Stimulated activated CD4-positive, alpha-beta T cell treated with anti-CD3 and anti-CD28 coated beads, Interleukin-12 subunit alpha, Interleukin-12 subunit beta, amount 100 ng/mL, for 48 hours (primary cell): ENCODE results near the gene NDFIP2.

Experiments
- DNase-seq, 3 donors: peaks; one replicate each; pipeline ENCODE4 v3.0.0-alpha.2; 2020; ENCODE audit warnings: low read depth in 2 of 3, low spot score in 1 of 3

Gene NDFIP2

DNA sequence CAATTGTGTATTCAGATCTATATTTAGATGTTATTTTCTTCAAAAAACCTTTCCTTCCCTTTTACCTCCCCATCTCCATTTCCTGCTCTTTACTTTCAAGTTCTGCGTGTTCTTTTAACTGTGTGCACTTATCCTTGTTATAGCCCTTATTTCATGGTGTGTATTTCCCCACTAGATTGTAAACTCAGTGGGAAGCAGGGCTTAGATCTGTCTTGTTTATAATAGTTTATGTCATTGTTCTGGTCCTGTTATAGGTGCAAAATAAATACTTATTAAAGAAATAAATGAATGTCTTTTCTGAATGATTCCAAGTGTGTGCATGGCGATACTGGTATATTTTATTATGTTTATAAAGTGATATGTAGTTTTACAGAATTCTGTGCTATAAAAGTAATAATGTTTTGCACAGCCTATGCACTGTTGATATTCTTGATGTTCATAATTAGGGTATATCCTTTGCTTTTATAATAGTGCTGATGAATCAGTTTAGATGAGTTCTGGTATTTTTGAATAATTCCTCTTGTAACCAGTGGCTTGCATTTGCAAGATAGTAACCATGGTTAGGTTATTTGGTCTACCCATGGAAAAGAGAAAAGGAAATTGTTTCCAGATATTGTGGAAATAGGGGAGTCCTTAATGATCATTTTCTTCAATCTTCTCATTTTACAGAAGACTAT is 12.1 kb downstream of the NDFIP2 start:
- no peak for DNase-seq

DNA sequence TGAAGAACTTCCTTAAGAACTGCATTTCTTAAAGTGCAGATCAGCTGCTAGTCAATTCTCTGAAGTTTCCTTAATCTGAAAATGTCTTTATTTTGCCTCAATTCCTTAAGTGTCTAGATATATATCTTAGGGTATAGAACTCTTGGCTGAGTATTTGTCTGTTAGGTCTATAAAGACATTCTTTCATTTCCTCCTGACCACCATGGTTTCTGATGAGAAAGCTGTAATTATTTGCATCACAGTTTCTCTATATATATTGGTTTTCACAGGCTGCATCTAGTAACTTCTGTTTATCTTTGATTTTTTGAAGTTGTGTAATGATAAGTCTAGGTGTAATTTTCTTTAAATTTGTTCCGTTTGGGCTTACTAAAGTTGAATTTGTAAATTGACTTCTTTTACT is 15.2 kb downstream of the NDFIP2 start:
- DNase-seq: no peak

DNA sequence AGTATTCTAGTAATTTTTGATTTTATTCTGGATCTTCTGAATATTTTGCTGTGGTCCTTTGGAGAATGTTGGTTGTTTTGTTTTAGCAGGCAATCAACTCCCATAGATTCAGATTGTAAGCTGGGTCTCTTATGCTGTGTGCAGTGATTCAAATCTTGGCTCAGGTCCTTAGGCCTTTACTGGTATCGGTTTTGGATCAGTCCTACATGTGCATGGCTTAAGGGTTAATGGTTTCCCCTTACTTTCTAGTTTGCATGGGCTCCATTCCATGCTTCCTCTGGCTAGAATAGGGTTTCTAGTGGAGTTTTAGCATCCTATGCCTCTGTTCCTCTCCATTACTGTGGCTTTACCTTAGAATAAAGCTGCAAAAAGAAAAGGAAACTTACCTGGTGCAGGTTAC is 16.1 kb downstream of the NDFIP2 start:
- DNase-seq: no peak

DNA sequence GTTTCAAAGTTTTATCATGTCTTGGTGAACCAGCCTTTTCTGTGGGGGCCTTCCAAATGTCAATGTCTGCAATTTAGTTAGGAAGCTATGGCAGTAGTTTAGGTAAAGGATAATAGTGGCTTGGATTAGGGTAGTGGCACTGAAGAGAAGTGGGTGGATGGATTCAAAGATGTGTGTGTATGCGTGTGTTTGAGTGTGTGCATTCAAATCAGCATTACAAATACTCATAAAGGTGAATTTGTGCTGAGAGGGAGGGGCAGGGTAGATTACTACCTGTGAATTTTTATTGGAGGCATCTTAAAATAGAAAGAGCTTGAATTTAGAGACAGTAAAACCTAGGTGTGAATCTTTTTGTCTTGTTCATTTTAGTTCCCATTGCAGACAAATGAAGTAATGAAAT is 16.9 kb downstream of the NDFIP2 start:
- no peak for DNase-seq

DNA sequence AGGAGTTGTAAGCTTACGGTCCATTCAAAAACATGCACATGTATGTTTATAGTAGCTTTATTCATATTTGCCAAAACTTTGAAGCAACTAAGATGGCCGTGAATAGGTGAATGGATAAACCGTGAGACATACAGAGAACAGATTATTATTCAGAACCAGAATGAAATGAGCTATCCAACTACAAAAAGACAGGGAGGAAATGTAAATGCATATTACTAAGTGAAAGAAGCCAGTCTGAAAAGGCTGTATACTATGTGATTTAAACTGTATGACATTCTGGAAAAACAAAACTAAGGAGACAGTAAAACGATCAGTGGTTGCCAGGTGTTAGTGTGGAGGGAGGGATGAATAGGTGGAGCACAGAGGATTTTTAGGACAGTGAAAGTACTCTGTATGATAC is 19.9 kb downstream of the NDFIP2 start:
- DNase-seq: no peak

DNA sequence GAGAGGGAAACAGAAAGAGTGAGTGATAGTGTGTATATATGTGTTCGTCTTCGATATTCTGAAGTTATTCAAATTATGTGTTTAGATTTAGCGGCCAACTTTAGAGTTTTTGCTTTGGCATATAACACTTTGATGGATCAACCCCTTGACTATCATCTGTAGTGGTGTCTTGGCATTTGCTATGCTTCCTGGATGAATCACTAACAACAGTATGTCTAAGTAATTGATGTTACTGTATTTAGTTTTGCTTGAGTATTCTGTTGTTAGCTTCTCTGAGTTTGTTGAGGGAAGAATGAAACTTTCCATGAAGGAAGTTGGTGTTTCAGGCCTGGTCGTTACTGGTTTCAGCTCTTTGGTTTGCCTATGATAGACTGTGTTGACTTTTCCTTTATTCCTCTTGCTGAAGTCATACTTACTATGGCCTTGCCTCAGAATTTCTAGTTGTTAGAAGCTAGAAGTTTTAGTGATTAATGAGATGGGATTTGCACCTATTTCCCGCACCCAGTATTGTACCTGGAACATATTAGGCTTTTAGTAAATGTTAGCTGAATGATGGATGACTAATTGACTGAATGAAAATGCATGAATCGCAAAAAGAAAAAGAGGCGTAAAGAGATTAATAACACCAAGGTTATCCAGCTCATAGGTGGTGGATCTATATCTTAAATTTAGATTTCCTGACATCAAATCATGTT is 20.7 kb downstream of the NDFIP2 start:
- no peak for DNase-seq

DNA sequence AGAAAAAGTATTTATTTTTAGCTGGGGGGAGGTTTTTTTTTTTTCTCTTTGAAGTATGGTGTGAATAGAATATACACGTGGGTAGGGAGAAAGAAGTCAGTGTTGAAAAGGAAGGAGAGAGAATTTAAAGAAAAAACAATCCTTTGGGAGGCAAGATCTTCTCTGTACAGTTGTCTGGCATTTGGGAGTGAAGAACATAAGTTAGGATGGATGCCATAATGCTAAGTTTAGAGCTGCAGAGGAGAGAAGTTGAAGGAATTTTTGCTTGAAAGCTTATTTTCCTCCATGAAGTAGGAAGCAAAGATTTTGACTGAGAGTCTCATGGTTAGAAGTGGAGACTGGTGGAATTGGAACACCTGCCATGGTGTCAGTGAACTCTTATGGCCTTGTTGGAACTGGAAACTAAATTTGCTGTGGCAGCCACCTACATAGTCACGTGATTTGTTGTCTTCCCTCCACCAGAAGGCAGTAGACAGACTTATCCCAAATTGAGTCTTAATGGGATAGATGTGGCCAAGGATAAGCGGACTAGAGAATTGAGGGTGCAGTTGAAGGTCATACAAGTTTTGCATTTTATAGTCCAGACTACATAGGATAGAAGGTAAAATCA is 22.0 kb downstream of the NDFIP2 start:
- no peak for DNase-seq

DNA sequence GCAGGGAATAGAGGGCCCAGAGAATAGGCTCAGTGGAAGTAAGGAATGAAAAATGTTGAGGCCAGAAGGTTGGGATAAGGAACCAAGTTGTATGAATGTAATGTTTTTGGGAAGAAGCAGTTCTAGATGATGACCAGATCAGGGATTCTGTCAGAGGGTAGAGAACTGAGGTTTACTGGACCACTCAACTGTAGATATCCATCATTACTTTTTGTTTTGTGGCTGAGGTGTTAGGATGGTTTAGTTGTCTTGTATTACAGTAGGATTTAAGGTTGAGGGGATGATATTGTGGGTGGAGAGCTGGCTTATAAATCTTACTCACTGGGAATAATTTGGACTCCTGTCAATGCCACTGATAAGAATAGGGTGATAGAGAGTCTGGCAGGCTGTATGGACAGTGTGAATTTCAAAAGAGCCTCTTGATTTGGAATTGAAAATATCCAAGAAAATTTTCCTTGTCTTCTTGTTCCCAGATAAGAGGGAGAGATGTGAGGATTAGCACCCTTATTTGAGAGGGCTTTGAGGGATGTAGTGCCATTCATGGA is 22.6 kb downstream of the NDFIP2 start:
- no peak for DNase-seq

DNA sequence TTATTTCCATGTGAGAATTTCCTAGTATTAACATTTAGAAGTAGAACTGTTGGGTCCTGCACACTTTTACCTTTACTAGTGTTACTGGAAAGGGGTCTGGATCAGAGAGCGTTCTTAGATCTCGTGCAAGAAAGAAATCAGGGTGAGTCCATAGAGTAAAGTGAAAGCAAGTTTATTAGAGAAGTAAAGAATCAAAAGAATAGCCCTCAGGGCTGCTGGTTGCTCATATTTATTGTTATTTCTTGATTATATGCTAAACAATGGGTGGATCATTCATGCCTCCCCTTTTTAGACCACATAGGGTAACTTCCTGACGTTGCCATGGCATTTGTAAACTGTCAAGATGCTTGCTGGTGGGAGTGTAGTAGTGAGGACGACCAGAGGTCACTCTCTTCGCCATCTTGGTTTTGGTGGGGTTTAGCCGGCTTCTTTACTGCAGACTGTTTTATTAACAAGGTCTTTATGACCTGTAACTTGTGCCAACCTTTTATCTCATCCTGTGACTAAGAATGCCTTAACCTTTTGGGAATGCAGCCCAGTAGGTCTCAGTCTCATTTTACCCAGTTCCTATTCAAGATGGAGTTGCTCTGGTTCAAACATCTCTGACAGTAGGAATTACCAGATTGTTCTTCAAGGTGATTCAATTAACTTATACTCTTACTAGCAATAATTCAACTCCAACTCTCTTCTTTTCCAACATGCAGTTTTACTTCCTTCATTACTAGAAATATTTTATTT is 27.4 kb downstream of the NDFIP2 start:
- DNase-seq: no peak

DNA sequence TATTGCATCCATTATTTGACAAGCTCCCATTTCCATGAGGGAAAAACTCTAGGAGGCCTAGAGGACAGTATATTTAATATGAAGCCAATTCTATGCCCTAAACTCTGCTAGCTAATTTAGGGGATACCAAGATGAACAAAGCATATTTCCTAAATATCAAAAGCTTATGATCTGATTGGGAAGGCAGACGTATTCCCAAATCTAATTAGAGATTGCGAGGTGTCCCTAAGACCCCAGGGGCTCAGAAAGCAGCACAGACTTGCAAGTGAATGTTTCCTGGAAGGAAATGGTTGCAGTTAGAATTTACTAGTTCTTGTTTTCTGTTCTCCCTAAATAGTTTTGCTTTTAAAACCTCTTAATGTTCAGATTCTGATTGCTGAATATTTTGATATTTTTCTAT is 30.7 kb downstream of the NDFIP2 start:
- no peak for DNase-seq

DNA sequence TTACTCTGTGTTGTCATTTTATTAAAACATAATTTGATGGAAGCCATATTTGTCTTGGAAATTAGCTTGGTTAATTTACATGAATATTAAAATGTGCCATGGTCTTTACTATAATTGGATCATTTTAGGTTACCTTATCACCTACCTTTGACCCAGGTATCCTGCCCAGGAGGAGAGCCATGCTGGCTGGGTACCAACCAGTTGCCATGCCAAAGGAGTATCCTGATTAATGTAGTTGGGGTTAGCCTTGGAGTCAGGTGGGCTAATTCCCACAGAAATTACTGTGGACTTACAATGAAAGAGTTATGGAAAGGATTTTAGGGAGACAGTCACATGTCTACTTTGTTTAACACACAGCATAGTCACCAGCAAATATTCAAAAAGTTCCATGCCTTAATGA is 32.0 kb downstream of the NDFIP2 start:
- no peak for DNase-seq

DNA sequence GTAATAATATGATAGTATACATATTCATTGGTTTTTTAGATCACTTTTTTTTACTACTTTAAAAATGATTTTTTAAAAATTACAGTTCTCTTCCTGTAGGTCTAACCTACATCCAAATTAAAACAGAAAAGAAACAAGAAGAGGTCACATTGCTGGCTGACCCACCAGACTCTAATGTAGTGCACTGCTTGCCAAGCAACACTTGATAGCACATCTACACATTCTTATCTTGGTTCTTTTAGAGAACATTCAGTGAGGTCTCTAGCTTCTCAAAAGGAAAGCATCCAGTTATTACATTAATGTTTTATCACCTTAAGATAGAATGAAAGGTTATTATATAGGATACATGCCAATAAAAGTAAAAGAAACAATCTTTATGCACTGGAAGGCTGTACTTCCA is 35.6 kb downstream of the NDFIP2 start:
- no peak for DNase-seq

DNA sequence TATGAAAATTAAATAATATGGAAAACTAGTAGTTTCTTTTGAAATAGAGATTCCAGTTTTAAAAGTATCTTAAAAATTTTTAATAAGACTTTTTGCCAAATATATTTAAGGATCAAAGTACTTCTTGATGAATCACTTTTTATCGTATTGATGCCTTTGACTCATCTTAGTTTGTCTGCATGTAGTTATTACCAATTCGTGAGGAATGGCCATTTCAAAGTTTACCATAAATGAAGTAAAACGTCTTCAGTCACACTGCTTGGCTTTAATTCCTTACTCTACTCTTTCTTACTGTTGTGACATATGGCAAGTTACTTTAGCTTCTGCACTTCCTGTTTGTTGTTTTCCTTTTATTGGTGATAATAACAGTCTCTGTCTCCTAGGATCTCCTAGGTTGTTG is 38.3 kb downstream of the NDFIP2 start:
- no peak for DNase-seq

DNA sequence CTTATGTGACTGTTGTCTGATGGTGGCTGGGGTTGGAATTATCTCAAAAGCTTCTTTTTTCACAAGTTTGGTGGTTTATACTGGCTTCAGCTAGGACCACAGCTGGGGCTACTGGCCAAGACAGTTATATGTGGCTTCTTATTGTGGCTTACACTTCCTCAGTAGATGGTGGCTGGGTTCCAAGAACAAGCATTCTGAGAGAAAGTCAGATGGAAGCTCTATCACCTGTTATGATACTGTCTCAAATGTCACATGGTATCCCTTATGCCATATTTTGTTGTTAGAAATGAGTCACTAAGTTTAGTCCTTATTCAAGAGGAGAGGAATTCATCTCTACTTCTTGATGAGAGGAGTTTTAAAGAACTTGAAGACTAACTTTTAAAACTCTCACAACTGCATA is 41.6 kb downstream of the NDFIP2 start:
- peak in 1 of 3 donors; percentile 21 for DNase-seq

DNA sequence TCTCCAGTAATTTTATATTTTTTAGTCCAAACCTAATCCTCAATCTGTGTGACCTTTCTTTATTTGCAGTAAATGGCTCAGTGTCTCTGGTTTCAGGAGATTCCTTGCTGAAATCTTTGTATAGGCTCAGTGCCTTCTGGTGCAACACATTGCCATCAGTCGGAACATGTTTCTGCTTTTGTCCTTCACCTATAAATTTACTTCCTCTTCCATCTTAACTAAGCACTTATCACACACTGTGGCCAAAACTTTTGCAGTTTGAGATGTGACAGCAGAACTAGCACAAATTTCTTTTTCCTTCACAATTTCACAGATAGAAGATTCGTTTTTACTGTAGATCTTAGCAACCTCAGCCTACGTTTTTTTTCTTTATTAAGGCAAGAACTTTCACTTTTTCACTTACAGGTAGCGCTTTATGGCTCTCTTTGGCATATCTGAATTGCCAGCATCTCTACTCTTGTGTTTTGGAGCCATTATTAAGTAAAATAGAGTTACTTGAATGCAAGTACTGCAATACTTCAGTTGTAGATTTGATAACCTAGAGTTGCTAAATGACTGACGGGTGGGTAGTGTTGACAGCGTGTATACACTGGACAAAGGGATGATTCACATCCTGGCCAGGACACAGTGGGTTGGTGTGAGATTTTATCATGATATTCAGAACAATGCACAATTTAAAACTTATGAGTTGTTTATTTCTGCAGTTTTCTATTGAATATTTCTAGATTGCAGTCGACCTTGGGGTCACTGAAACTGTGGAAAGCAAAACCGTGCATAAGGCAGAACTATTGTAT is 44.3 kb downstream of the NDFIP2 start:
- DNase-seq: no peak

DNA sequence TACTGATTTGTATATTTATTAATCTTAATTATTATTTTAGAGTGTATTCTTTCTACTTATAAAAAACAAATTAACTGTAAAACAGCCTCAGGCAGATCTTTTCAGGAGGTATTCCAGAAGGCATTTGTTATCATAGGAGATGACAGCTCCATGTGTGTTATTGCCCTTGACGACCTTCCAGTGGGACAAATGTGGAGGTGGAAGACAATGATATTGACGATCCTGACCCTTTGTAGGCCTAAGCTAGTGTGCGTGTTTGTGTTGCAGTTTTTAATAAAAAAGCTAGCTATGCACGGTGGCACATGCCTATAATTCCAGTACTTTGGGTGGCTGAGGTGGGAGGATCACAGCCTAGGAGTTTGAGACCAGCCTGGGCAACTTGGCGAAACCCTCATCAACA is 46.7 kb downstream of the NDFIP2 start:
- no peak for DNase-seq

DNA sequence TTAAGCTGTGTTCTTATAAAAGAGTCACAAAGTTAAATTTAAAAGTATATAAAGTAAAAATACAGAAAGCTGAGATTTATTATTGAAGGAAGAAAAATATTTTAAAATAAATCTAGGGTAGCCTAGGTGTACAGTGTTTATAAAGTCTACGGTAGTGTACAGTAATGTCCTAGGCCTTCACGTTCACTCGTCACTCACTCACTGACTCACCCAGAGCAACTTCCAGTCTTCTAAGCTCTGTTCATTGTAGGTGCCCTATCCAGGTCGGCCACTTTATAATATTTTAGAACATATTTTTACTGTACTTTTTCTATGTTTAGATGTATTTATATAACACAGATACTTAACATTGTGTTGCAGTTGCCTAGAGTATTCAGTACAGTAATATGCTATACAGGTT is 47.4 kb downstream of the NDFIP2 start:
- no peak for DNase-seq

DNA sequence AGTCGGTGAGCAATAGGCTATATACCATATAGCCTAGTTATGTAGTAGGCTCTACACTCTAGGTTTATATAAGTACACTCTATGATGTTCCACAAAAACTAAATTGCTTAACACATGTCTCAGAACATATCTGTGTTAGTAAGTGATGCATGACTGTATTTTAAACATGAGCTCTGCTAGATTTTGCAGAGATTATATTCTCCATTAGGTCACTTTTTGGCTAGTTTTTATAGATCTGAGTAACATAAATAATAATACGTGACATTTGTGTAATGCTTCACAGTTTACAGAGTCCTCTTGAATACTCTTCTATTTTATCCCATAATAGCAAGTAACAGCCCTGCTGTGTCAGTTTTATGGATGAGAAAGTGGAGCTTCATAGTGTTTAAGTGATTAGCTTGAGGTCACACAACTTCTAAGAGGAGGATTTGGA is 47.8 kb downstream of the NDFIP2 start:
- no peak for DNase-seq

DNA sequence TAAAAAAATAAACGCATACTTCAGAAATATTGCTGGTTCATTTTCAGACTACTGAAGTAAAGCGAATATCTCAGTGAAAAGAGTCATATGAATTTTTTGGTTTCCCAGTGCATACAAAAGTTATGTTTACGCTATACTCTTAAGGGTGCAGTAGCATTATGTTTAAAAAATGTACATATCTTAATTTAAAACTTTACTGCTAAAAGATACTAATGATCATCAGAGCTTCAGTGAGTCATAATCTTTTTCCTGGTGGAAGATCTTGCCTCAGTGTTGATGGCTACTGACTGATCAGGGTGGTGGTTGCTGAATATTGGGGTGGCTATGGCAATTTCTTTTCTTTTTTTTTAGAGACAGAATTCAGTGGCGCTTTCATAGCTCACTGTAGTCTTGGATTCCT is 48.9 kb downstream of the NDFIP2 start:
- no peak for DNase-seq

DNA sequence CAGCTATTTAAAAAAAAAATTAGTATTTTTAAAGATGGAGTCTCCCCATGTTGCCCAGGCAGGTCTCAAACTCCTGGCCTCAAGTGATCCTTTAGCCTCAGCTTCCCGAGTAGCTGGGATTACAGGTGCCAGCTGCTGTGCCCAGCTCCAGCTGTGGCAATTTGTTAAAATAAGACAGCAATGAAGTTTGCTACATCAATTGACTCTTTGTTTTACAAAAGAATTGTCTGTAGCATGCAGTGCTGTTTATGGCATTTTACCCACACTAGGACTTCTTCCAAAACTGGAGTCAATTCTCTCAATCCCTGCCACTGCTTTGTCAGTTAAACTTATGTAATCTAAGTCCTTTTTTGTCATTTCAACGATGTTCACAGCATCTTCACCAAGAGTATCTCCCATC is 49.3 kb downstream of the NDFIP2 start:
- no peak for DNase-seq
